Neural progenitor cell (in vitro differentiated cells): ENCODE data around the gene RBMS1. TPM values are rescaled to one million over a fixed set of nuclear protein-coding genes. Genes with fewer than 3 reads are reported as not detected.

Experiments used
- DNase-seq: peaks from one replicate; pipeline ENCODE4 v3.0.0-alpha.2; 2016; ENCODE audit warnings: low spot score
- H2AFZ ChIP-seq: fragments of 200-600 bp; sonication (generic); replicated peaks from 2 replicates; pipeline ENCODE4 v1.6.1; 2016; ENCODE audit warnings: antibody characterized with exemption
- H3F3A ChIP-seq: fragments of 200-600 bp; sonication (generic); 2 replicates; pipeline ENCODE4 v1.6.1; 2016; ENCODE audit warnings: antibody characterized with exemption, low read depth
- H3K27ac ChIP-seq: fragments of 200-600 bp; sonication (generic); 2 replicates; pipeline ENCODE4 v1.5.1; 2016; ENCODE audit warnings: mild to moderate bottlenecking
- H3K27me3 ChIP-seq: fragments of 200-600 bp; sonication (generic); 2 replicates; pipeline ENCODE4 v1.6.1; 2016; ENCODE audit warnings: mild to moderate bottlenecking, moderate library complexity
- H3K36me3 ChIP-seq: fragments of 200-600 bp; sonication (generic); 2 replicates; pipeline ENCODE4 v1.5.1; 2016
- H3K4me1 ChIP-seq: fragments of 200-600 bp; sonication (generic); 2 replicates; pipeline ENCODE4 v1.6.1; 2016; ENCODE audit warnings: mixed run types
- H3K4me2 ChIP-seq: fragments of 200-600 bp; sonication (generic); 2 replicates; pipeline ENCODE4 v1.6.1; 2016
- H3K4me3 ChIP-seq: fragments of 200-600 bp; sonication (generic); 2 replicates; pipeline ENCODE4 v1.5.1; 2016
- H3K79me2 ChIP-seq: fragments of 200-600 bp; sonication (generic); 2 replicates; pipeline ENCODE4 v1.6.1; 2016; ENCODE audit warnings: low read depth
- H3K9ac ChIP-seq: fragments of 200-600 bp; sonication (generic); 2 replicates; pipeline ENCODE4 v1.6.1; 2016
- H3K9me3 ChIP-seq: fragments of 200-600 bp; sonication (generic); 2 replicates; pipeline ENCODE4 v1.5.1; 2016; ENCODE audit warnings: low read depth
- H4K20me1 ChIP-seq: fragments of 200-600 bp; sonication (generic); 2 replicates; pipeline ENCODE4 v1.6.1; 2016; ENCODE audit warnings: low read depth
- H3K27ac Mint-ChIP-seq: 3 replicates; pipeline ENCODE4 v1.8.0; 2021; ENCODE audit warnings: mixed read lengths
- H3K27me3 Mint-ChIP-seq: 2 replicates; pipeline ENCODE4 v1.8.0; 2022; ENCODE audit warnings: low read depth, mild to moderate bottlenecking, inconsistent platforms, moderate library complexity, mixed read lengths; ENCODE audit not compliant: insufficient read depth
- H3K36me3 Mint-ChIP-seq: 3 replicates; pipeline ENCODE4 v1.8.0; 2021; ENCODE audit warnings: mixed read lengths
- H3K4me1 Mint-ChIP-seq: 3 replicates; pipeline ENCODE4 v1.8.0; 2021; ENCODE audit warnings: mixed read lengths
- H3K4me3 Mint-ChIP-seq: 3 replicates; pipeline ENCODE4 v1.8.0; 2021; ENCODE audit warnings: mild to moderate bottlenecking, moderate library complexity, mixed read lengths
- H3K9me3 Mint-ChIP-seq: 3 replicates; pipeline ENCODE4 v1.8.0; 2020; ENCODE audit warnings: mixed read lengths
- CTCF ChIP-seq: fragments of 200-600 bp; sonication (generic); IDR thresholded peaks from 2 replicates; pipeline ENCODE4 v1.5.1; 2017; ENCODE audit warnings: antibody characterized with exemption, mild to moderate bottlenecking
- EZH2 ChIP-seq: fragments of 200-600 bp; sonication (generic); IDR thresholded peaks from 2 replicates; pipeline ENCODE4 v1.6.1; 2017; ENCODE audit warnings: antibody characterized with exemption, mild to moderate bottlenecking, moderate library complexity
- EZH2phosphoT487 ChIP-seq: fragments of 200-600 bp; sonication (generic); IDR thresholded peaks from 2 replicates; pipeline ENCODE4 v1.6.1; 2017; ENCODE audit warnings: antibody characterized with exemption
- total RNA-seq: library from RNA; depleted of rRNA; stranded (reverse); fragments of >200 nt; gene quantifications from 2 replicates; pipeline ENCODE4 v1.2.3, GENCODE V29; 2015; ENCODE audit warnings: low replicate concordance

Gene RBMS1
- total RNA-seq, 1 donor from 2014 or later = 101 TPM

GRCh38 chr2:160293391-160294091 is 200.1 kb downstream of the RBMS1 start:
- Mint-ChIP-seq H3K27me3 (no peaks in the 10 kb centered on the region), H3K4me1 (no peaks in the 10 kb centered on the region), H3K9me3 (no peaks in the 10 kb centered on the region), H3K4me3 (no peak overlapping the region), H3K27ac (no peak overlapping the region), H3K36me3 (peaks cover 22% of the 10 kb centered on the region)
- Histone ChIP-seq H3K79me2 (no peaks in the 10 kb centered on the region), H3K9me3 (no peaks in the 10 kb centered on the region), H3K4me3 (no peak overlapping the region), H3K4me1 (no peaks in the 10 kb centered on the region), H3K27me3 (no peaks in the 10 kb centered on the region), H3K9ac (no peak overlapping the region), H3K27ac (no peak overlapping the region), H3K36me3 (no peaks in the 10 kb centered on the region), H3K4me2 (no peak overlapping the region), H2AFZ (no peak overlapping the region), H4K20me1 (no peaks in the 10 kb centered on the region), H3F3A (no peaks in the 10 kb centered on the region)
- no peak for DNase-seq
- TF ChIP-seq EZH2 = no peak
- no peak for TF ChIP-seq CTCF
- no peak for TF ChIP-seq EZH2phosphoT487

GRCh38 chr2:160292225-160292624 is 201.4 kb downstream of the RBMS1 start:
- Mint-ChIP-seq H3K27ac (no peak overlapping the region), H3K4me1 (no peaks in the 10 kb centered on the region), H3K36me3 (peaks cover 10% of the 10 kb centered on the region), H3K9me3 (no peaks in the 10 kb centered on the region), H3K27me3 (no peaks in the 10 kb centered on the region), H3K4me3 (no peak overlapping the region)
- Histone ChIP-seq H4K20me1 (no peaks in the 10 kb centered on the region), H3K27me3 (no peaks in the 10 kb centered on the region), H3K36me3 (no peaks in the 10 kb centered on the region), H2AFZ (no peak overlapping the region), H3K4me1 (no peaks in the 10 kb centered on the region), H3K9ac (no peak overlapping the region), H3K4me3 (no peak overlapping the region), H3K9me3 (no peaks in the 10 kb centered on the region), H3F3A (no peaks in the 10 kb centered on the region), H3K4me2 (no peak overlapping the region), H3K79me2 (no peaks in the 10 kb centered on the region), H3K27ac (no peak overlapping the region)
- no peak for TF ChIP-seq EZH2phosphoT487
- no peak for TF ChIP-seq EZH2
- no peak for TF ChIP-seq CTCF
- DNase-seq = no peak

- no peaks in the 10 kb centered on the region for H3K4me1 Mint-ChIP-seq
- H3K27ac ChIP-seq = no peak overlapping the region
Measured at GRCh38 chr2:160291382-160291781, 202.2 kb downstream of the RBMS1 start.

More at GRCh38 chr2:160291382-160291781, 202.2 kb downstream of the RBMS1 start:
- Histone ChIP-seq H3K4me2 (no peak overlapping the region), H3K9me3 (no peaks in the 10 kb centered on the region), H3F3A (no peaks in the 10 kb centered on the region), H3K4me1 (no peaks in the 10 kb centered on the region), H3K79me2 (no peaks in the 10 kb centered on the region), H3K4me3 (no peak overlapping the region), H3K9ac (no peak overlapping the region), H2AFZ (no peak overlapping the region), H3K27me3 (no peaks in the 10 kb centered on the region), H4K20me1 (no peaks in the 10 kb centered on the region), H3K36me3 (no peaks in the 10 kb centered on the region)
- Mint-ChIP-seq H3K4me3 (no peak overlapping the region), H3K27me3 (no peaks in the 10 kb centered on the region), H3K27ac (no peak overlapping the region), H3K9me3 (no peaks in the 10 kb centered on the region), H3K36me3 (peaks cover 13% of the 10 kb centered on the region)
- TF ChIP-seq EZH2phosphoT487 (no peak), CTCF (peak; percentile 11)
- no peak for DNase-seq
